Amygdala (tissue), 56 donors: ENCODE data around the gene NSD2.
A peak's percentile ranks its signal among the peaks of the same experiment; 100 is the strongest.
"Not testable (repeated sequence)": the region's sequence is repeated elsewhere in the genome, so short reads cannot be mapped to it uniquely, and the experiment has no call there.

Source experiments
- DNase-seq, 56 donors: peaks; one replicate each; lab custom pipeline; 2025; lab: John Stamatoyannopoulos, UW

Gene NSD2

DNA sequence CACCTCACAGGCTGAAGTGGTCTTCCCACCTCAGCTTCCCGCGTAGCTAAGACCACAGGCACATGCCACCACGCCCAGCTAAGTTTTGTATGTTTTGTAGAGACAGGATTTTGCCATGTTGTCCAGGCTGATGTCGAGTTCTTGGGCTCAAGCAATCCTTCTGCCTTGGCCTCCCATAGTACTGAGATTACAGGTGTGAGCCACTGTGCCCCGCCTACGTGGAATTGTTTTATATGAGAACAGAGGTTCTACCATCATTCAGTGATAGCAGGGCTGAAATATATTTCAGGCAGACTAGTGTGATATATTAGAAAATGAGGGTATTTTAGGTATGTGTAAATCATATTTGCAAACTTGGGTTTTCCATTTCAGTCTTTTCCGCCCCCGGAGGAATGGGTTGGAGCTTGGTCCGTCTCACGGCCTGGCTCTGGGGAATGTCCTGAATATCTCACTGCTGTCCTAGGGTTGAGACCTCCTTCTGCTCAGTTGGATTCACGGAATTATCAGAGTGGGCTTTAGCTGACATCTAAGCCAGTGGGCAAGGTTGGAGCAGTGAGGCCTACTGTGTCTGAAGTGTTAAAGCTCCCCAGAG is 19.9 kb downstream of the NSD2 start:
- DNase-seq: no peak

DNA sequence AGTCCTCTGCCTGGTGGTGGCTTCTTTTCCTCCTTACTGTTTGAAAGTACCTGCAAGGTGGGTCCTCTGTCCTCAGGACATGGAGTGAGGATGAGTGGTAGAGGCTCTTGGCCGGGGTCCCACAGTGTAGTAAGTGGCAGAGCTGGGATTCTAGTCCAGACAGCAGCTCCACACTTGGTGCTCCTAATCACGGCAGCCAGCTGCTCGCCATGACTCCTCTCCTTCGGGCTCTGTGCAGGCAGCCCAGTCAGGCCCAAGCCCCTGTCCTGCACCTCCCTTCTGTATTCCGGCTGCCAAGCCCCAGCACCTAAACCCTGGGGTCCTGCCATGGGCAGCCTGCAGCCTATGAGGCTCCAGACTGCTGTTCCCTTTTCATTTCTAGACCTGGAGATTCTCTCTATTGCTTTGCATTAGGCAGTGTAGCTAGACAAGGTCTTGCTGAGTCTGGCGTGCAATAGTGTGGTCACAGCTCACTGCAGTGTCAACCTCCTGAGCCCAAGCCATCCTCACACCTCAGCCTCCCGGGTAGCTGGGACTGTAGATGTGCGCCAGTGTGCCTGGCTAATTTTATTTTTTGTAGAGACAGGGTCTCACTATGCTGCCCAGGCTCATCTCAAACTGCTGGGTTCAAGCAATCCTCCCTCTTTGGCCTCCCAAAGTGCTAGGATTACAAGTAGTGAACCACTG is 24.9 kb downstream of the NSD2 start:
- DNase-seq: no peak

DNA sequence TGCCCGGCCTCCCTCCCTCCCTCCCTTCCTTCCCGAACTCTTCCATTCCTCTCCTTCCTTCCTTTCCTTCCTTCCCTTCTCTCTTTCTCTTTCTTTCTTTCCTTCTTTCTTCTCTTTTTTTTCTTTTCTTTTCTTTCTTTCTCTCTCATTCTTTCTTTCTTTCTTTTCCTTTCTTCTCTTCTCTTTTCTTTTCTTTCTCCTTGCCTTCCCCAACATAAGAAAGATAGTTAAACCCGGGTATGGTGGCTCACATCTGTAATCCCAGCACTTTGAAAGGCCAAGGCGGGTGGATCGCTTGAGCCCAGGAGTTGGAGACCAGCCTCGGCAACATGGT is 25.4 kb downstream of the NSD2 start:
- DNase-seq: no peak

DNA sequence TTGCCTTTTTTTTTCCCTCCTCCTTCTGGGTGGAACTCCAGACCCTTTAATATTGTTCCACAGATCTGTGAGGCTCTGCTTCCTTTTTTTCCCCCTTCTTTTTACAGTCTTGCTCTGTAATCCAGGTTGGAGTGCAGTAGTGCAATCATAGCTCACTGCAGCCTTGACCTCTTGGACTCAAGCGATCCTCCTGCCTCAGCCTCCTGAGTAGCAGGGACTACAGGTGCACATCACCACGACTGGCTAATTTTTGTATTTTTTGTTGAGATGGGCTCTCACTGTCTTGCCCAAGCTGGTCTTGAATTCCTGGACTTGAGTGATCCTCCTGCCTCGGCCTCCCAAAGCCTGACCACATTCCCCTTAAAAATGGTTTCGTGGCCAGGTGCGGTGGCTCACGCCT is 26.8 kb downstream of the NSD2 start:
- no peak for DNase-seq

DNA sequence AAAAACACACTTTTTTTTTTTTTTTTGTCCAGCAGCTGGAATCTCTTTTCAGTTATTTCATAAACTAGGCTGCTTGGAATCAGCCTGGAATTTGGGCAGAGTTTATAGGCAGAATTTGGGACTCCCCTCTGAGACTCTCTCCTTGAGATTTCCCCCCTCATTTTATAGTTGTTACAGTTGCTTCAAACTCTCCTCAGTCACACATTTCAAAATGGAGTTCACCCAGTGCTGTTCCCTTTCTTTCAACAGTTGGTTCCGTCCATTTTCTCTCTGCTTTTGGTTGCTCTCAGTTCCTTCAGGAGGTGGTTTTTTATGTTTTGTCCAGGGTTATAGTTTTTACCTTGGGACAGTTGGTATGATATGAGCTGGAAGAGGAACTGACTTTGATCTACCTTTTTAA is 27.5 kb downstream of the NSD2 start:
- no peak for DNase-seq

DNA sequence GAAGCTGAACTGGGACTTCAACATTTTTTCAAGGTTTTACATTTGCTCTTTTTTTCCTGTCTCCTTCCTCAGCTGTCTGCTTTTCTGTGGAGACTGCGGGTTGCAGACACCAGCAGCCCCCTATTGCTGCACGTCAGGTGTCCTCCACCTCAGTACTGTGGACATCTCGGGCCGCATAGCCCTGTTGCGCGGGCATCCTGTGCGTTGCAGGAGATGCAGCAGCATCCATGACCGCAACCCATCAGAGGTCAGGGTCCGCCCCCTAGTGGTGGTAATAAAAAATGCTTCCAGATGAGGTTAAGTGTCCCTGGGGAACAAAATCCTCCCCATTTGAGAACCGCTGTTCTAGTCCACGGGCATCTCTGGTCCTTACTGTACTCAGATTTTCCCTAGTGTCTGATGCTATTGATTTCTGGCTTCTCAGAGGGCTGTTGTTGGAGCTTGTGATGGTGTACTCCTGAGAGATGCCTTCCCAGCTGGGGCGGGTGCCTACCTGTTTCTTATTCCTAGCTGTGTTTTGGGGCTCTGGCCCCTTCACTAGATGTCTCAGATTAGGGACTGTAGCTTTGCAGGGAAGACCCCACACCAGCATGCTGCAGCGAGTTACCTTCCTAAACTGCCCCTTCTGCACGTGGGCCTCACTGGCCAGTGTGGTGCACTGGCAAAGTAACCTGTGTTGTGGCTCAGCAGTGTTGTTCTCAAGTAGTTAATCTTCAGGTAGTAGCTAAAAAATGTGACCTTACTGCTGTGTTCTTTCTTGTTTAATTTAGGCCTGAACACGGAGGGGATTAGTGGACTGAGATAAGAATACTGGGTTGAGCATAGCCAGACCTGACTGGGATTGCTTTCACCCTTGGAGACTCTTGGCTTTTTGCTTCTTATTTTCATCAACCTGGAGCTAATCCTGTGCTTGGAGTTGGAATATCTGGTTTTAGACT is 28.2 kb downstream of the NSD2 start:
- DNase-seq: peak in 46 of 56 donors; percentile 4 to 76 (median 40)

DNA sequence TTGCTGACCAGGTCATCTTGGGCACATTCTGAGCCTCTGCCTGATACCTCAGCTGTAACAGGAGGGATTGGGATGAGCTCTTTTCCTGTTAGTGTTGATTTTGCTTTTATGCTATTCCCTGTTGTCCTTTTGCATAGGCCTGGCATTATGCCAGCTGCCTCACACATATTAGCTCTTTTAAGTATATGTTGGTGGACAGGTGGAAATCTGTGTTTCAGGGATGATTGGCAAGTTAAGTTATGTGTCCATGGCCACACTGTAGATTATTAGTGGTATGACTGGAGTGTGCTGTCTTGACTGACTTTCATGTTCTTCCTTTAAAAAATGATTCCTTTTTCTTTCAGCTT is 28.9 kb downstream of the NSD2 start:
- DNase-seq: no peak

DNA sequence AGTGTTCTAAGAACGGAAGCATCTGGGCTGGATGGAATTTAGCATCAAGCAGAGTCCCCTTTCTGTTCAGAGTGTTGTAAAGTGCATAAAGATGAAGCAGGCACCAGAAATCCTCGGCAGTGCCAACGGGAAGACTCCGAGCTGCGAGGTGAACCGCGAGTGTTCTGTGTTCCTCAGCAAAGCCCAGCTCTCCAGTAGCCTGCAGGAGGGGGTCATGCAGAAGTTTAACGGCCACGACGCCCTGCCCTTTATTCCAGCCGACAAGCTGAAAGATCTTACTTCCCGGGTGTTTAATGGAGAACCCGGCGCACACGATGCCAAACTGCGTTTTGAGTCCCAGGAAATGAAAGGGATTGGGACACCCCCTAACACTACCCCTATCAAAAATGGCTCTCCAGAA is 29.4 kb downstream of the NSD2 start:
- no peak for DNase-seq

DNA sequence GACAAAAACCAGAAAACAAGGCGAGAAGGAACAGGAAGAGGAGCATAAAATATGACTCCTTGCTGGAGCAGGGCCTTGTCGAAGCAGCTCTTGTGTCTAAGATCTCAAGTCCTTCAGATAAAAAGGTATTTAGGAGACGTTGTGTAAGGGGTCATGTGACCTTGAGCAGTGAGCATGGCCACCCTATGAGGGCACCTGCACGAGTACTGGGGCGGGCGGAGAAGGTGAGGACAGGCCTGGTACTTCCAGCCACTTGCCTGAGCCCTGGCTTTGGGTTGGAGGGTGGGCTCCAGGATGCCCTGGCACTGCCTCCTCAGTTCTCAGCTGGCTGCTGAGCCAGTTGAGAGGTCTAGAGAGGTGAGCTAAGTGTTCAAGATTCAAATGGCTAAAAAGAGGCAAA is 29.9 kb downstream of the NSD2 start:
- no peak for DNase-seq

DNA sequence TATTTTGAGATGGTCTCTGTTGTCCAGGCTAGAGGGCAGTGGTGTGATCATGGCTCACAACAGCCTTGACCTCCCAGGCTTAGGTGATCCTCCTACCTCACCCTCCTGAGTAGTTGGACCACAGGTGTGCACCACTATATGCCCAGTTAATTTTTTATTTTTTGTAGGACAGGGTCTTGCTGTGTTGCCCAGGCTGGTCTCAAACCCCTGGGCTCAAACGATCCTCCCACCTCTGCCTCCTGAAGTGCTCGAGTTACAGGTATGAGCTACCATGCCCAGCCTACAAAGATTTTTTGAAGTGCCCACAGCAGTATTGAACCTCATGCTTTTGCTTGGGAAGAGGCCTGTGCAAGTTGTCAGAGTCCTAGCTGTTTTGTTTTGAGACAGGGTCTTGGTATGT is 31.1 kb downstream of the NSD2 start:
- DNase-seq: no peak

DNA sequence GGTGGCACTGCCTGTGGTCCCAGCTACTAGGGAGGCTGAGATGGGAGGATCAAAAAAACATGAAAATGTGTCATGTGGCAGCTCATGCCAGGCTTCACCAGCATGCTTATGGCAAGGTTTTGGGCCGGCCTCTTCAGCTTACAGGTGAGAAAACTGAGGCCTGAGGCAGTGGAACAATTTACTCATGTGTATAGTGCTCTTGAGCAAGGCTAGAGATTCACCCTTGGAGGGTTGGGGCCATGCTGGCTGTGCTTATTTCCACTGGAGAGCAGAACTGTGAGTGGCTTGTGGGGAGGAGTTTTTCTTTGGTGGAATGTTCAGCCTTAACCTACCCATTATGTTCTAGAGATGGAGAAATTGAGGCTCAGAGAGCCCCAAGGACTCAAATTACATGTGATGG is 31.8 kb downstream of the NSD2 start:
- no peak for DNase-seq

DNA sequence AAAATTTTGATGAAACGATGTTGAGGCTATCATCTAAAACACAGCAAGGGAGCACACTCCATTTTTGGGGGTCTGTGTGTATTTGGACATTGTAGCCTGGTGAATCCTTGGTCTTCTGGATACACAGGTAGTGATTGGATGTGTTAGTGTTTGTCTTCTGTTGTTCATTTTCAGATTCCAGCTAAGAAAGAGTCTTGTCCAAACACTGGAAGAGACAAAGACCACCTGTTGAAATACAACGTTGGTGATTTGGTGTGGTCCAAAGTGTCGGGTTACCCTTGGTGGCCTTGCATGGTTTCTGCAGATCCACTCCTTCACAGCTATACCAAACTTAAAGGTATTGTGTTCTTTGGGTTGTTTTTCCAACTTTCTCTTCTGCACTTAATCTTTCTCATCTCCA is 32.8 kb downstream of the NSD2 start:
- DNase-seq: peak in 1 of 56 donors; percentile 51

DNA sequence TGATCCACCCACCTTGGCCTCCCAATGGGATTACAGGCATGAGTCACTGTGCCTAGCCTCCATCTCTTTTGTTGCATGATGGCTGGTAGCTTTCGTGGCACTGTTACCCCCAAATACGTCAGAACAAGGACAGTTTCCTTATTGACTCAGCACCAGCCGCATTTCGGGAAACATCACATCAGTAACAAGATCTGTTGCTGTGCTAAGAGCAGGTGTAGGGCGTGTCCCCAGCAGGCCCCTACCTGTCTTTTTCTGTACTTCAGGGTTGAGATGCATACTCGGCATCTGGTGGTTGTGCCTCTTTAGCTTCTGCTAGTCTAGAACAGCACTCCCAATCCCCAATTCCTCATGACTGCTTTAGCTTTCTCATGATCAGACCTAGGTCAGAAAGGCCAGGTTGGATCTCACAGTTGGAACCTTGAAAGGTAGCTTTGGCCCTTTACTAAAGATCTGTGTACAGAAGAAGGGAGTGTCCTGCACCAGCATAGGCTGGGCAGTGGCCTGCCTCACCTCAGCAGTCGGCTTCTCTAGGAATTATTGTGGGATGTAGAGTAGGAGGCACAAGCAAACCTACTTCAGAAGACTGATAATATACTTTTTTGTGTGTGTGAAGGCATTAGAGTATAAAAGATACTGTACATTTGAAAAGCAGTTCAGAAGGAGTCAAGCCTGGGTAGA is 36.8 kb downstream of the NSD2 start:
- DNase-seq: no peak

DNA sequence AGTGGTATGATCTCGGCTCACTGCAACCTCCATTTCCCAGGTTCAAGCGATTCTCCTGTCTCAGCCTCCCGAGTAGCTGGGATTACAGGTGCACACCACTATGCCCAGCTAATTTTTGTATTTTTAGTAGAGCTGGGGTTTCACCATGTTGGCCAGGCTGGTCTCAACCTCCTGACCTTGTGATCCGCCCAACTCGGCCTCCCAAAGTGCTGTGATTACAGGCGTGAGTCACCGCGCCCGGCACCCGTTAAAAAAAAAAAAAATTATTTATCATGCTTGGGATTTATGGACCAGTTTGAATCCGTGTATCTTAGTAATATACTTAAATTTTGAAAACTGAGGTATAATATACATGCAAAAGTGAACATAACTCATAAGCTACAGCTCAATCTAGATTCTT is 38.5 kb downstream of the NSD2 start:
- DNase-seq: not testable (repeated sequence)

DNA sequence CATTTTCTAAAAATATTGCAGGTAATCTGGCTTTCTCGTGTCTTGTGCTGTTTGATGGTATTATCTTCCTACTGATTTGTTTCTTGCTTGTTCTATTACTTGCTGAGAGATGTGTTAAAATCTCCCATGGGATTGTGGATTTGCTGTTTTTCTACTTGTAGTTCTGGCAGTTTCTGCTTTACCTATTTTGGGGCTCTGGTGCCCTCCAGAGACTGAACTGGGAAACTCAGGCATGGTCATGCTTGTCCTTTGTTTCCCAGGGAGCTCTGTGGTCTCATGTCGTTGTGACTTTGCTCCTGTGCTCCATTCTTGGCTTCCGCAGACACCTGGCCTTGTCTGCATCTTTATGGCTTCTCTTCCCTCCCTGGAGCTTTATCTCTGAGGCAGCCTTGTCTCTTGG is 39.5 kb downstream of the NSD2 start:
- peak in 28 of 56 donors; percentile 4 to 60 (median 18) for DNase-seq

DNA sequence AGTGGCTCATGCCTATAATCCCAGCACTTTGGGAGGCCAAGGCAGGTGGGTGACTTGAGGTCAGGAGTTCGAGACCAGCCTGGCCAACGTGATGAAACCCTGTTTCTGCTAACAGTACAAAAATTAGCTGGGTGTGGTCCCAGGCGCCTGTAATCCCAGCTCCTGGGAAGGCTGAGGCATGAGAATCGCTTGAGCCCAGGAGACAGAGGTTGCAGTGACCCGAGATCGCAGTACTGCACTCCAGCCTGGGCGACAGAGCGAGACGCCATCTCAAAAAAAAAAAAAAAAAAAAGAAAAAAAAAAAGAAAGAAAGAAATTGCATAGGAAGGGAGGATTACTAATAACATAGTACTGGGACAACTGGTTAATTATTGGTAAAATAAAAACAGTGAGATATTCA is 40.1 kb downstream of the NSD2 start:
- not testable (repeated sequence) for DNase-seq

DNA sequence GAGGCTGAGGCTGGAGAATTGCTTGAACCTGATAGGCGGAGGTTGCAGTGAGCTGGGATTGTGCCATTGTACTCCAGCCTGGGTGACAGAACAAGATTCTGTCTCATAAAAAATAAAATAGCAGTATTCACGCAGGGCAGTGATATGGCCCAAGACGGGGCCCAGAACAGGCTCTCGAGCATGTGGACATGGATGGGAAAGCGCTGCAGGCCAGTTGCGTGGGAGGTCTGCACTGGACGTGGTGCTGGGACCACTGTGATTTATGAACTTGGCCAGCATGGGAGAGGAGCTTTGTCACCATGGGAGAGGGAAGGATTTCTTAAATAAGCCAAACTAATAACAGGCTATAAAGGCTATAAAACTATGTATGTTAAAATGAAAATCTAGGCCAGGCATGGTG is 51.6 kb downstream of the NSD2 start:
- DNase-seq: no peak

DNA sequence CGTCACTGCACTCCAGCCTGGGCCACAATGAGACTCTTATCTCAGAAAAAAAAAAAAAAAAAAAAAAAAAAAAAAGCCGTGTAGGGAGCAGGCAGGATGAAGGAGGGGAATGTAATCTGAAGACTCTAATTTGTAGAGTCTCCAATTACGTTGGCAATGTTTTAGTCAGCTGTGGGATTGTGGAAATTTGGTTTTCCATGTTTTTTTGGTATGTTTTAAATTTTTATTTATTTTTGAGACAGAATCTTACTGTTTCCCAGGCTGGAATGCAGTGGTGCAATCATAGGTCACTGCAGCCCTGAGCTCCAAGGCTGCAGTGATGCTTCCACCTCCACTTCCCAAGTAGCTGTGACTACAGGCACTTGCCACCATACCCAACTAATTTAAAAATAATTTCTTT is 56.5 kb downstream of the NSD2 start:
- DNase-seq: no peak

DNA sequence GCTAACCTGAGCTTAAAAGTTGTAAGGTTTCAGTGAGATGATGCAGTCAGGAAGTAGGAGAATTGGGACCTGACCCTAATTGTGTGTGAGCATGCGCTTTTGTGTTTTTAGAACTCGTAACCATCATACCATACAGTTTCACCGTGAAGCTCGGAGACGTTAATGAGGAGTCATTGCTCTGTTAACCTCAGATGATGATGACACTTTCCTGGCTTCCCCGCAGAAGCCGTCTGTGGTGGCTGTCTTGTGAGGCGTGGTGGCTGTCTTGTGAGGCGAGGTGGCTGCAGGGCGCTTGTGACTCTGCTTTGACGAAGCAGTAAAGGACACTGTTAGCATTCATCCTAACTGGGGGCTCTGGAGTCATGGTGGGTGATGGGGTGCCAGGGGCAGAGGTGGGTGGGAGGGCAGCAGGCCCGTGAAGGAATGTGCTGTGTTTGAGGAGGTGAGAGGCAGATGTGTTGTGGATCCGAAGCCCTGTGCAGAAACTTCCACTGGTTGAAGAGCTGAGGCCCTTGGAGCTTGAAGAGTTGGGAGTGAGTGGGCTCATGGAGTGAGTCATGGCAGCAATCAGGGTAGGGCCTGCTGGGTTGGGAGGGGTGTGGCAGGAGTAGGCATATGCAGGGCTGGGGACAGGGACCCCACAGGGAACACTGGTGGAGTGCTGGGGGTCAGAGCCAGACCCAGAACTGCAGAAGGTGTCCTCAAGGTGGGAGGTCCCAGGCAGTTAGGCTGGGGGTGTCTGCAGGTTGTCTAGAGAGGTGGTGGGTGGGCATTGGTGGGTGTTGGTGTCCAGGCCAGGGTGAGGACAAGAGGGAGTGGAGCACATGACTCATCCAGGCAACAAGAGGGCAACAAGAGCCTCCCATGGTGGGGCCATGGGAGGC is 57.4 kb downstream of the NSD2 start:
- no peak for DNase-seq

DNA sequence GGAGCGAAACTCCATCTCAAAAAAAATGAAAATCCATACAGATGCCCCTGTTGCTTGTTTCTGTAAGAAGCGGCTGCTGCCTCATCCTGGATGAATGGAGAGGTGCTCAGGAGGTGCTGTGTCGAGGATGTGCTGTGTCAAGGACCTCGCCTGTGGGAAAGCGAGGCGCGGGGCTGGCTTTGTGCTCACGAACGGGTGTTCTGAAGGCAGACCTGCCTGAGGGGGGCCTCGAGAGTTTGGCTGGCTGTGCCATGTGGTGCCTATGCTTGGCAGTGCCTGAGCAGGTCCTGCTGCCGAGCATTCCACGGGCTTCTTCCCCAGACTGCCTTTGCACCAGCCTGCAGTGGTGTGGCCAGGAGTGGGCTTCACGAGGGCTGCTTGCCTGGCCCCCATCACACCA is 61.5 kb downstream of the NSD2 start:
- DNase-seq: no peak
